Kidney glomerular epithelial cell (primary cell): ENCODE measurements around the gene ACOXL.

Experiments
- DNase-seq: peaks from one replicate; lab custom pipeline; 2025; lab: John Stamatoyannopoulos, UW

ACOXL gene

DNA sequence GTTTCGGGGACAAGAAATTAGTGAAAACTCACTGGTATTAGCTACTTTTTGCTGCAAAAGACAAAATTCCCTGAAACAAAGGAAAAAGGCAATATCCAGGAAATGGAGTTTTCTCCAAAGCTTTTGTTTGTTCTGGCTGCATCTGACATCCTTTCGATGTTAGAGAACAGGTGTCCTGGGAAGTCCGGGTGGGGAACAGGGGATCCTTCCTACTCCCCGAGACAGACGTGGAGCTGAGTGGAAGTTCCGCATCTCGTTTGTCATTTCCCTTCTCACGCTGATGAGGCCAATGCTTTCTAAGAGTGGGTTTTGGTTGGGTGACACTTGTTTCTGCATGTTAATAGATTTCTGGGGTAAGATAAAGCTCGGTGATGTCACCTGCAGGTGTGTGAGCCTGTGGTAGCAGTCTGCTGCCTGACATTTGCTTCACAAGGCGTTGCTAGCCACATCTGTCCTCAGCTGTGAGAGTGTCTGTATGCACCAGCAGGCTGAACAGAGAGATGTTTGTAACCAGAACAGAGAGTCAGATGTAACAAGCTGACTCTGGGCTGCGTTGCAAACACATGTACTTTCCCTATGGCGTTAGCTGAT, 125.9 kb downstream of the ACOXL start:
- no peak for DNase-seq

- DNase-seq, result no peak
Observed at GRCh38 chr2:110858993-110859701, 126.8 kb downstream of the ACOXL start.

- DNase-seq, result no peak
Observed at GRCh38 chr2:110860630-110861029, 128.3 kb downstream of the ACOXL start.

GRCh38 chr2:110861616-110862260, 129.4 kb downstream of the ACOXL start:
- no peak for DNase-seq

DNA sequence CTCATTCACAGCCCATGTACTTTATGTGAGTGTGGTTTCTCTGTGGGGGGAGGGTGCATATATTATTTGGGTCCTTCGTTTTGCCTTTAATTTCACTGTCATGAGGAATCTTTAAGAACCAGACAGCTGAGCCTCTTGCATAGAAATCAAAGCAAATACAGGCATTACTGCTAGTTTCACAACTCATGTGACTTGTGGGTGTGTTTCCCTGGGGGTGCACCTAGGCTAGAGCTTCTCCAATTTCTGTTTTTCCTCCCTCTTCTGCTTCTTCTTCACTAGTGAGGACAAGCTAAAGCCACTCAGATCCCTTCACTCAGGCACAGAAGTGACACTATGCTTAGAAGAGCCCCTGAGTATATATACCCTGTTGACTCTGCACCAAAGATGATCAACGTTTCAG, 131.4 kb downstream of the ACOXL start:
- no peak for DNase-seq

- no peak for DNase-seq
Observed at GRCh38 chr2:110864176-110864575, 131.8 kb downstream of the ACOXL start.

GRCh38 chr2:110864731-110865130, 132.4 kb downstream of the ACOXL start:
- no peak for DNase-seq

DNA sequence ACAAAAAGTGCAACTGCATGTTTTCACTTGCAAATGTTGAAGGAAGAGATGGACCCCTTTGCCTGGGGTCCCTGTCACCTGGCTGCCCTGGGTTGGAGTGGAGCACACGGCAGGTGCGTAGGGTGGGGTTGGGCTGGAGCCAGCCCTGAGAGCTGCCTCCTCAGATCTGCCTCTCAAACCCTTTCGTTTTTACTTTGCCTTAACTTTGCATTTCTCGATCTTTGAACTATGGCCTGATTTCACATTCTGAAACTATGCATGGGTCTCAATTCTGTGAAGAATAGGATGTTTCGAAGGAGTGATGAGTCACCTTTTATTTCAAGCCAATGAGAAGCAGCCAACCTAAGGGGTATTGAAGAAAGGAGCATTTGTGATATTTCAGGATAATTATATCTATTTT, 132.8 kb downstream of the ACOXL start:
- DNase-seq, result no peak

DNA sequence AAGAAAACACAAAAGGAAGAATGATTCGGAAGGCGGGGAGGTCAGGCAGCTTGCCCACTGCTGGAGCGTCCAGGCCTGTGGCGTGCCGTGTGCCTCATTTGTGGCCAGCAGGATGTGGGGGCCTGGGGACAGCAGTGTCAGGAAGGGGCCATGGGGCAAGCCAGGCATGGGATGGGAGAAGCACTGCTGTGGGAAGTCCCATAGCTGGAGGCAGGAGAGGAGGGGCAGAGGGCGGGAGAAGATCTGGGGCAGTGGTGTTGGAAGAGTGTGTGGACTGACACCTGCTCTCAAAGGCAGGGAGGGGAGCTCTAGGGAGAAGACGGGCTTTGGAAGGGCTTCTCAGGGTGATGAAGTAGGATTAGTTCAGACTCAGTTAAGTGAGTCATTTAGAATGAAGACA, 133.7 kb downstream of the ACOXL start:
- no peak for DNase-seq

DNA sequence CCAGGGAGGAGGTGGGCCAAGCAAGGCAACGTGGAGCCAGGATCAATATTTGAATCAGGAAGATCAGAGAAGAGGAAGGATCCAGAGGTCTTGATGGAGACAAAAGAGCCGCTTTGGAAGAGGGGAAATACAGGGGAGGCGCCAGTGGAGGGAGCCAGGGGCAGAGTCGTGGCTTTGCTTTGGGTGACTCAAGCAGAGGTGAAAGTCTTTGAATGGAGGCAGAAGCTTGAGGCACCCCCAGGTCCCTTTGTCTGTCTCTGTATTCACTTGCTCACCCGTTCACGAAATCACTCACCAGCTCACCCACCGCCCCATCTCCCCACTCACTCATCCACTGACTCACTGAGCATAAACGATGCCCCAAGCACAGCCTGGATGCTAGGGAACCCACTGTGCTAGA, 134.1 kb downstream of the ACOXL start:
- DNase-seq, result no peak

- DNase-seq, result no peak
Observed at GRCh38 chr2:110867078-110867477, 134.7 kb downstream of the ACOXL start.

GRCh38 chr2:110868971-110869370, 136.6 kb downstream of the ACOXL start:
- DNase-seq, result no peak

GRCh38 chr2:110869472-110870446, 137.4 kb downstream of the ACOXL start:
- DNase-seq, result peak; percentile 11

- DNase-seq, result no peak
Observed at GRCh38 chr2:110870545-110870944, 138.2 kb downstream of the ACOXL start.

DNA sequence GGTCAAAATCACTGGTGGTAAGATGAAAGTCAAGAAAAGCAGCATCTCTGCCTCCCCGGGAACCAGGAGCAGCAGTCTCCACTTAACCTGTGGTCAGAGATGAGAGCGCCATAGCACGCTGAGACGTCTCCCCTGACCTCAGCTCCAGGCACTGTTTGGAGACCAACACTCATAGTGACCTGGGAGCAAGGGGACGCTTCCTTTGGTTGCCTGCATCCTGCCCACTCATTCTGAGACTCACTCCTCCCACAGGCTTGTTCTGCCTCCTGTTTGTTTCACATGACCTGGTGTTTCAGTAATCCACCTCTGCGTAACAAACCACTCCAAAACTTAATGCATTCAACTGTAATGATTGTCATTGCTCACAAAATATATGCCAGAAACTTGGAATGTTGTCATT, 139.3 kb downstream of the ACOXL start:
- no peak for DNase-seq

DNA sequence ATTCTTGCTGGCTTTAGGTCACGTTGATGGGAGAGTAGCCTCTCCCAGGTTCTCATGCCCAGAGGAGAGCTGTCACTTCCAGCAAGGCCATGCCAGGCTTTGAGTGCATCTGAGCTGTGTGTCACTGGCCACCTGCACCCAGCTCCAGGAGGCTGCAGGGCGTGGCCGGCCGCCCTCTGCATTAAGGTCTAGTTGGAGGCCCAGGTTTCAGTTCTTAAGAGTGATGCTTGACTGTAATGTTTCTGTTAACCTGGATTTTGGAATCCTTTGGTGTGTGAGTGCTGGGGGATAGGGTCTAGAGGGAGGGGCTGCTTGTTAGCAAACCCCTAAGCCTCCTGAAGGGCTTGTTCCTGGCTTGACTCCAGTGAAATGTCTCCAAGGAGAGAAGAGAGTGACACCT, 140.1 kb downstream of the ACOXL start:
- no peak for DNase-seq

DNA sequence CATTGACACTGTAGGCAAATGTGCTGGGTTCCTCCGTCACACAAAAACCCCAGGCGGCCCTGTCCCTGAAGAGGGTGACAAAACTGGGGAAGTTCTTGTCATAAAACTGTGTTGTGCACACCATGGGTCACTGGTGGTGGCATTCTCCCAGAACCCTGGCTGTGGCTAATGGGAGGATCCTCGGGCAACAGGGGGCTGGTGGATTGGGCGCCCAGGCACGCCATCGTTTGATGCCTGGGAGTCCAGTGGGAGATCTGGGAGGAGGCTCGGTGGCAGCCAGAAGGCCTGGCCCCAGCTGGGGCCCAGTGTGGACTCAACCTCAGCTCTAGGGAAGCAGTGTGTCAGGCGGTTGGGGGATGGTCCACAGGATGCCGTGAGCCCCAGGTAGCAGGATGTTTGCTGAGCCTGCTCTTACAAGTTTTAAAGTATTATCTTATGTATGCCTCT, 140.7 kb downstream of the ACOXL start:
- DNase-seq, result no peak

DNA sequence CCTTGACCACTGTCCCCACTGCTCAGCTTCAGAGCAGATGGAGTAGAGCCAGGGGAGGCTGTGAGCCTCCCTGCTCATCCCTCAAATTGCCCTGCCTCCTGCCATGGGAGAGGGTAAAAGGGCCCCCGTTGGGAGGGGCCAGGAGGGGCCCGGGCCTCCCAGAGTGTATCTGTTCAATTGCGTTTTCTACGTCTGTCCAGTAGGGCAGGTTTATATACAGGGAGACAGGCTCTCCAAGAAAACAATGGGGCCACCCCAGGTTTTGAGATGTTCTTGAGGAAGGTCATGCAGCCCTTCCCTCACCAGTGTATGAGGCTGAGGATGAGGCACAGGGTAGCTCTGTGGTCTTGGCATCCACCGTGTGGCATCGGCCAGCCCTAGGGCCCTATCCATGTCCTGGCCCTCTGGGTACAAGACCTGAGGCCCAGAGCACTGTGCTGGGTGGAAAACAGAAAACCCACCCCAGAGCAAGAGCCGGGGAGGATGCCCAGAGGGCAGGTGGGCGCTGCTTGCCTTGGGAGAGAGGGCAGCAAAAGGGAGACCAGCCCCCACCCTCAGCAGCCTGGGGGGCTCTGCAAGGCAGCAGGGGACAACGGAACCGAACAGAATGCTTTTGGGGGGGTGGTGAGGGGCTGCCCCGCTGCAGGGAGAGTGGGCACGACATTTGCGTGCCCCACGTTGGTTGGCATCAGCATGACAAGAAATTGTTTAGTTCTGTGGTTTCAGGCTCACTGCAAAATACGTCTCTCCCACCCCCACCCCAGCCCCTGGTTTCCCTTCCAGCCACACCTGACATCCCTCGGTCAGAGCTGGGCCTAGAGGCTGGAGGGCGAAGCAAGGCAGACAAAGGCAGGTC, 141.5 kb downstream of the ACOXL start:
- no peak for DNase-seq

DNA sequence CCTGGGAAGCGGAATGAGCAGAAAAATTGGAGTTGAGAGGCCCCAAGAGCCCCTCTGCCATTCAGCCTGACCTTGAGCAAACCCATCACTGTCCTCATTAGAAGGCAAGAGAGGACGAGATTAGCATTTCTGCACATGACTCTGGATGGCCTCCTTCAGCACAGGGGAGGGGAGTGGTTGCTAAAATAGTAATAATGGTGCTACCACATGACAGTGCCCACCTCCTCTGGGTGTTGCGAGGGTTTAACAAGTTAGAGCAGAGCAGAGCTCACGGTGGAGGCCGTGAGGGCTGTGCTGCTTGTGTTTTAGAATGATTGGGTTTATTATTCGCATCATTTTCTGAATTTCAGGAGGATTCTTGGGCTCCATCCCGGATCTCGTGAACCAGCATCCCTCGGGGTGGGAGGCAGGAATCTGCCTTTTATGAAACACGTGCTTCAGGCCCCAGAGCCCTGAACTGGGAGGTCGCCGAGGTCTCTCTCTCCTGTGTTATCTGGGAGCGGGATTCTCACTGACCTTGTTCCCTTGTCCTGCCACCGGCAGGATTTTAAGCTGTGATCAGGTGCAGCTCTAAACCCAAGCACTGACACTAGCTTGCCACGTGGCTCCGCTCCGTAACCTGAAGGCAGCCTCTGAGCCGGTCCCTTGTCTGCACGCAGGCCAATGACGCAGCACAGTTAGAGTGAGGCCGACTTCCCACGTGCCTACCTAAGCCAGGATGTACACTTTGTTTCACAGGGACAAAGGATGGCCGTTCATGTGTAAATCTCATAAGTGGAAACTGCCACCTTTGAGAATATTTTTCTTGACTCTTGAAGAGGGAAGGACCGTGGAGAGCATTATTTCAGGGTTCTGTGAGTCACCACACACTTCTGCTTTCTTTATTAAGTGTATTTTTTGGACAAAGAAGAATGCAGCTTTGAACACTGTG, 142.3 kb downstream of the ACOXL start:
- no peak for DNase-seq

- no peak for DNase-seq
Observed at GRCh38 chr2:110875384-110875725, 143.0 kb downstream of the ACOXL start.
